ENCODE measurements around the gene TMCO4. TPM values are rescaled to one million over a fixed set of nuclear protein-coding genes. Genes with fewer than 3 reads are reported as not detected.

TMCO4 gene
- polyA plus RNA-seq, 1 experiment: 22.0 TPM

- TF ChIP-seq, protein P1, sequence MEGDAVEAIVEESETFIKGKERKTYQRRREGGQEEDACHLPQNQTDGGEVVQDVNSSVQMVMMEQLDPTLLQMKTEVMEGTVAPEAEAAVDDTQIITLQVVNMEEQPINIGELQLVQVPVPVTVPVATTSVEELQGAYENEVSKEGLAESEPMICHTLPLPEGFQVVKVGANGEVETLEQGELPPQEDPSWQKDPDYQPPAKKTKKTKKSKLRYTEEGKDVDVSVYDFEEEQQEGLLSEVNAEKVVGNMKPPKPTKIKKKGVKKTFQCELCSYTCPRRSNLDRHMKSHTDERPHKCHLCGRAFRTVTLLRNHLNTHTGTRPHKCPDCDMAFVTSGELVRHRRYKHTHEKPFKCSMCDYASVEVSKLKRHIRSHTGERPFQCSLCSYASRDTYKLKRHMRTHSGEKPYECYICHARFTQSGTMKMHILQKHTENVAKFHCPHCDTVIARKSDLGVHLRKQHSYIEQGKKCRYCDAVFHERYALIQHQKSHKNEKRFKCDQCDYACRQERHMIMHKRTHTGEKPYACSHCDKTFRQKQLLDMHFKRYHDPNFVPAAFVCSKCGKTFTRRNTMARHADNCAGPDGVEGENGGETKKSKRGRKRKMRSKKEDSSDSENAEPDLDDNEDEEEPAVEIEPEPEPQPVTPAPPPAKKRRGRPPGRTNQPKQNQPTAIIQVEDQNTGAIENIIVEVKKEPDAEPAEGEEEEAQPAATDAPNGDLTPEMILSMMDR (IDR thresholded peaks at IDR 0.05; ENCODE audit: insufficient read depth, low read depth, low read length): no peak
- ChIA-PET CTCF (interaction anchor here (0.7 to 1.9 kb wide), 11 partner anchors 10 to 335 kb away, joined by 3 to 5 read pairs (median 3); partner anchors contain the start of genes AKR7A2 and SLC66A1), POLR2A (no interaction called here)
- H3K4me3 ChIP-seq (ENCODE audit: low read depth, low read length): peak overlapping the region; percentile 63
- H3K27me3 ChIP-seq (ENCODE audit: control insufficient read depth, insufficient read depth, low read length): no peaks in the 10 kb centered on the region
- H3K36me3 ChIP-seq (ENCODE audit: control insufficient read depth, insufficient read depth, low read length): no peaks in the 10 kb centered on the region; the same call in 1 of the 2 replicates
- no peak for DNase-seq (ENCODE audit: low read depth)
Measured at GRCh38 chr1:19646377-19647319, 153.1 kb downstream of the TMCO4 start.

- peak overlapping the region; percentile 63 for H3K4me3 ChIP-seq (ENCODE audit: low read depth, low read length)
- H3K27me3 ChIP-seq (ENCODE audit: control insufficient read depth, insufficient read depth, low read length): no peaks in the 10 kb centered on the region
- H3K36me3 ChIP-seq (ENCODE audit: control insufficient read depth, insufficient read depth, low read length): no peaks in the 10 kb centered on the region; the same call in 1 of the 2 replicates
- DNase-seq (ENCODE audit: low read depth): no peak
- POLR2A ChIA-PET: interaction anchor here (0.5 to 0.7 kb wide), 3 partner anchors 159 to 722 kb away, joined by 3 to 4 read pairs (median 3); no protein-coding TSS in a partner anchor
- CTCF ChIA-PET: interaction anchor here (0.7 to 1.9 kb wide), 6 partner anchors 11 to 334 kb away, joined by 3 to 4 read pairs (median 3); partner anchors contain the start of genes AKR7A2 and SLC66A1
- TF ChIP-seq, protein P1 (IDR thresholded peaks at IDR 0.05; ENCODE audit: insufficient read depth, low read depth, low read length): no peak
Measured at GRCh38 chr1:19645411-19646251, 154.1 kb downstream of the TMCO4 start.

DNA sequence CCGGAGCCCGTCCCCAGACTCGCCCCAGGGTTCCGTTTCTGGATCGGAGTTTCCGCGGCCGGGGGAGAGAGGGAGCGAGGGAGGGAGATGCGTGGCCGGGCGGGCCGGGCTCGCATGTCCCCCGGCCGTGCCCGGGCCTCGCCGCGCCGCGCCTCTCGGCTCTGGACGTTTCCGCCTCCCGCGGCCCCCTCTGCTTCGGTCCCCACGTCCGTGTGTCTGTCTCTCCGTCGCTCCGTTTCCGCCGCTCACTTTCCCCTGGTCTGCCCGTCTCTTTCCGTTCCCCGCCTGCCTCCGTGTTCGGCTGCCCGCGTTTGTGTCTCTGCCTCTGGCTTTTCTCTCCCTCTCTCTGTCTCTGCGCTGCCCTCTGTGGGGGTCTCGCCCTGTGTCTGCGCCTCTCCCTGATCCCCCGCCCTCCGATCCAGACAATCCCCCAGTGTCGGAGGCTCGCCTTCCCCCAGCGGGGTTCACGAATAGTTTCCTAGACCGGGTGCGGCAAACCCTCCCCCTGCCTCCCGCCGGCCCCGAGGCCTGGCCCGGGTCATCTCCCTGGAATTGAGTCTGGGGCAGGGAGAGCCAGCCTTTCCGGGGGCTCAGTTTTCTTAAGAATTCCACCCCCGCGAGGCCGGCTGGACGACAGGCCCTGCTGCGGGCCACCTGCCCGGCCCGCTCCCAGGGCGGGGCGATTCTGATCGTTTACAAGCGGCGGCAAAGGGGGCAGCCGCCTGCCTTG lies 154.9 kb downstream of the TMCO4 start:
- no peaks in the 10 kb centered on the region; the same call in 1 of the 2 replicates for H3K36me3 ChIP-seq (ENCODE audit: control insufficient read depth, insufficient read depth, low read length)
- TF ChIP-seq, protein P1 (IDR thresholded peaks at IDR 0.05; ENCODE audit: insufficient read depth, low read depth, low read length): no peak
- ChIA-PET POLR2A (no interaction called here), CTCF (interaction anchor here (0.9 kb wide), 1 partner anchor 246 kb away, joined by 4 read pairs; no protein-coding TSS in a partner anchor)
- peak overlapping the region; percentile 63 for H3K4me3 ChIP-seq (ENCODE audit: low read depth, low read length)
- no peak for DNase-seq (ENCODE audit: low read depth)
- H3K27me3 ChIP-seq (ENCODE audit: control insufficient read depth, insufficient read depth, low read length): no peaks in the 10 kb centered on the region

- Histone ChIP-seq H3K4me3 (ENCODE audit: low read depth, low read length) (peak overlapping the region; percentile 63), H3K27me3 (ENCODE audit: control insufficient read depth, insufficient read depth, low read length) (no peaks in the 10 kb centered on the region), H3K36me3 (ENCODE audit: control insufficient read depth, insufficient read depth, low read length) (no peaks in the 10 kb centered on the region; the same call in 1 of the 2 replicates)
- DNase-seq (ENCODE audit: low read depth): no peak
- TF ChIP-seq, protein P1 (IDR thresholded peaks at IDR 0.05; ENCODE audit: insufficient read depth, low read depth, low read length): no peak
- ChIA-PET CTCF (interaction anchor here (0.9 kb wide), 1 partner anchor 245 kb away, joined by 4 read pairs; no protein-coding TSS in a partner anchor), POLR2A (no interaction called here)
Measured at GRCh38 chr1:19644395-19644680, 155.4 kb downstream of the TMCO4 start.
